Heart left ventricle (tissue), 16 donors: ENCODE measurements around the gene STK33. TPM values are rescaled to one million over a fixed set of nuclear protein-coding genes. Genes with fewer than 3 reads are reported as not detected.
A peak's percentile ranks its signal among the peaks of the same experiment; 100 is the strongest.

ENCODE experiments used
- ATAC-seq, 4 donors: fragments of 200-7000 bp; cut with Tn5 transposase; one replicate each; pipeline ENCODE4 v1.9.1; 2020 to 2022; ENCODE audit warnings: moderate library complexity in 4 of 4, mild to moderate bottlenecking in 3 of 4, moderate number of reproducible peaks in 1 of 4
- DNase-seq, 5 donors: peaks; one replicate each; pipeline ENCODE4 v3.0.0-alpha.2; 2020
- H3K27ac ChIP-seq, 12 donors: fragments of 200-600 bp; sonication (generic) in 4 of 12; one replicate each; pipeline versions ENCODE4 v1.5.0 to v1.8.0; 2016 to 2022; ENCODE audit warnings: mild to moderate bottlenecking in 2 of 12
- H3K27me3 ChIP-seq, 9 donors: fragments of 200-600 bp; sonication (generic) in 2 of 9; one replicate each; pipeline versions ENCODE4 v1.5.1 to v1.8.0; 2016 to 2022; ENCODE audit warnings: mild to moderate bottlenecking in 3 of 9
- H3K36me3 ChIP-seq, 9 donors: fragments of 200-600 bp; sonication (generic) in 2 of 9; one replicate each; pipeline versions ENCODE4 v1.5.0 to v1.8.0; 2018 to 2022; ENCODE audit warnings: mild to moderate bottlenecking in 2 of 9
- H3K4me1 ChIP-seq, 12 donors: fragments of 200-600 bp; sonication (generic) in 4 of 12; one replicate each; pipeline versions ENCODE4 v1.5.0 to v1.8.0; 2016 to 2022; ENCODE audit warnings: mild to moderate bottlenecking in 3 of 12
- H3K4me3 ChIP-seq, 12 donors: fragments of 200-600 bp; sonication (generic) in 4 of 12; one replicate each; pipeline versions ENCODE4 v1.5.0 to v1.8.0; 2017 to 2022; ENCODE audit warnings: mild to moderate bottlenecking in 9 of 12, moderate library complexity in 4 of 12
- H3K9me3 ChIP-seq, 12 donors: fragments of 200-600 bp; sonication (generic) in 4 of 12; one replicate each; pipeline versions ENCODE4 v1.5.0 to v1.8.0; 2016 to 2022; ENCODE audit warnings: mild to moderate bottlenecking in 1 of 12
- CTCF ChIP-seq, 12 donors: fragments of 200-600 bp; sonication (generic) in 4 of 12; IDR thresholded peaks; one replicate each; pipeline versions ENCODE4 v1.5.0 to v1.8.0; 2018 to 2022; ENCODE audit warnings: antibody characterized with exemption in 12 of 12, mild to moderate bottlenecking in 5 of 12
- POLR2A ChIP-seq, 2 donors: fragments of 450-650 bp; IDR thresholded peaks; one replicate each; pipeline ENCODE4 v1.6.1; 2017; ENCODE audit warnings: antibody characterized with exemption in 2 of 2, mild to moderate bottlenecking in 2 of 2, moderate library complexity in 2 of 2
- WGBS, 4 donors: extraction: QIAGEN DNeasy Blood & Tissue Kit in 2 of 4; methylation state at CpG; one replicate each; pipeline versions ENCODE4 v1.1.5 to v1.1.7; 2013 to 2018; 5-methylcytosine and 5-hydroxymethylcytosine counted together
- intact Hi-C, 10 donors: fragments of 100-400 bp; cut with DNase I; formaldehyde crosslinking; loops; one replicate each; pipeline versions ENCODE4 v1.11.1 to v1.14.2; 2022
- polyA plus RNA-seq, 2 donors: library from polyadenylated mRNA; stranded (reverse); fragments of 200-250 nt; gene quantifications; one replicate each; pipeline ENCODE4 v1.2.3, GENCODE V29; 2013
- total RNA-seq, 9 donors: library from RNA; depleted of rRNA in 2 of 9; stranded (reverse); fragments of >200 nt in 2 of 9; fragmentation: NEBNext Ultra II Directional in 3 of 9; extraction: Animal tissue kit (Norgen Biotek cat#: 25700) in 3 of 9; gene quantifications; one replicate each; pipeline versions ENCODE4 v1.1.0 to v1.2.4, GENCODE V29; 2016 to 2023
- donor health status: ischemic (EF 13 %, LVEDD 7.1; RV severe dilation, severe dysfunction).
- donor health status: healthy with polysubstance abuse.
- donor health status: DM: no; HTN: yes; CAD: no.
- donor health status: DM: no; HTN: no; CAD: no.
- donor health status: ischemic (EF 25% LVEDD 6.9; RV normal size, moderate dysfunction).
- donor health status: ischemic (EF 25% LVEDD 5.7; RV mildly dilated, moderate dysfunction).
- donor health status: healthy.
- donor health status: DM: yes; HTN: yes; CAD: no.
- donor health status: ischemic (EF 35%, LVEDD 5.7; RV mildly dilated, moderate dysfunction).
- donor health status: nonischemic (EF 11% LVEDD 7.7; RV severe dilation, severe dysfunction).
- donor health status: DM: yes; HTN: yes; CAD: no.
- donor health status: PGD.
- donor health status: ischemic (EF 29% LVEDD 5.4; RV normal size, mild dysfunction).
- donor health status: nonischemic (EF 23%, LVEDD 6.1; RV moderate dilation, normal function).

STK33 gene
- total and polyA plus RNA-seq, 11 donors, result 9.9 to 41.5 (median 25.3) TPM

- DNase-seq, result peak in 1 of 5 donors; percentile 35
- no peaks in the 10 kb centered on the region for H3K36me3 ChIP-seq
- no peak overlapping the region for H3K4me3 ChIP-seq
- peaks cover 0 to 8% (median 0%) of the 10 kb centered on the region in 9 donors for H3K27me3 ChIP-seq
- no peak for TF ChIP-seq CTCF (IDR thresholded peaks at IDR 0.05)
- TF ChIP-seq POLR2A (IDR thresholded peaks at IDR 0.05), result no peak
- no peaks in the 10 kb centered on the region for H3K9me3 ChIP-seq
- ATAC-seq, result no peak
- intact Hi-C loops, result loop anchor here in 1 of 10 donors (10.0 kb wide), 1 partner anchor 199 kb away; no protein-coding TSS in a partner anchor
- WGBS, 4 donors, result 81 to 94% (median 89%) methylated on average over 5 of the region's 5 CpGs
- H3K4me1 ChIP-seq, result peaks cover 0 to 5% (median 0%) of the 10 kb centered on the region in 12 donors
- H3K27ac ChIP-seq, result no peak overlapping the region
Observed at GRCh38 chr11:8355416-8355742, 238.6 kb downstream of the STK33 start.

GRCh38 chr11:8354622-8355415, 239.2 kb downstream of the STK33 start:
- H3K27me3 ChIP-seq, result peaks cover 0 to 8% (median 0%) of the 10 kb centered on the region in 9 donors
- WGBS, 4 donors, result 35 to 49% (median 37%) methylated on average over 8 to 16 of the region's 16 CpGs
- no peak overlapping the region for H3K27ac ChIP-seq
- H3K36me3 ChIP-seq, result no peaks in the 10 kb centered on the region
- ATAC-seq (no peak), DNase-seq (peak in 1 of 5 donors; percentile 47)
- TF ChIP-seq POLR2A (IDR thresholded peaks at IDR 0.05) (no peak), CTCF (IDR thresholded peaks at IDR 0.05) (peak in 1 of 12 donors; percentile 15)
- intact Hi-C loops, result loop anchor here in 1 of 10 donors (10.0 kb wide), 1 partner anchor 200 kb away; no protein-coding TSS in a partner anchor
- H3K4me3 ChIP-seq, result no peak overlapping the region
- peaks cover 0 to 5% (median 0%) of the 10 kb centered on the region in 12 donors for H3K4me1 ChIP-seq
- H3K9me3 ChIP-seq, result no peaks in the 10 kb centered on the region

GRCh38 chr11:8352876-8353505, 241.0 kb downstream of the STK33 start:
- ATAC-seq, result no peak
- Histone ChIP-seq H3K27ac (no peak overlapping the region), H3K4me1 (peaks cover 0 to 5% (median 0%) of the 10 kb centered on the region in 12 donors), H3K36me3 (no peaks in the 10 kb centered on the region), H3K9me3 (no peaks in the 10 kb centered on the region), H3K4me3 (no peak overlapping the region), H3K27me3 (peaks cover 0 to 8% (median 0%) of the 10 kb centered on the region in 9 donors)
- WGBS, 4 donors, result 78 to 83% (median 80%) methylated on average over 9 to 13 of the region's 13 CpGs
- DNase-seq, result peak in 1 of 5 donors; percentile 39
- intact Hi-C loops, result loop anchor here in 1 of 10 donors (10.0 kb wide), 1 partner anchor 202 kb away; no protein-coding TSS in a partner anchor
- no peak for TF ChIP-seq CTCF (IDR thresholded peaks at IDR 0.05)
- no peak for TF ChIP-seq POLR2A (IDR thresholded peaks at IDR 0.05)
